Neural cell (in vitro differentiated cells): Measurements from ENCODE around the gene SLC6A5. TPM values are rescaled to one million over a fixed set of nuclear protein-coding genes. Genes with fewer than 3 reads are reported as not detected.

Experiments used
- H2AFZ ChIP-seq: fragments of 200-600, 300-800 bp; sonication (generic), shearing (Covaris generic); 2 replicates; pipeline ENCODE4 v1.6.0; 2014; ENCODE audit warnings: low read depth, mild to moderate bottlenecking, antibody characterized with exemption, low read length, moderate library complexity
- H3F3A ChIP-seq: fragments of 200-600 bp; shearing (Covaris generic); 2 replicates; pipeline ENCODE4 v1.6.1; 2016; ENCODE audit warnings: mild to moderate bottlenecking, moderate library complexity, mixed read lengths, antibody characterized with exemption, low read length; ENCODE audit not compliant: insufficient read depth, poor library complexity, severe bottlenecking
- H3K27ac ChIP-seq: fragments of 200-600, 300-800 bp; sonication (generic), shearing (Covaris generic); 2 replicates; pipeline ENCODE4 v1.5.1; 2014; ENCODE audit warnings: mild to moderate bottlenecking, low read length, moderate library complexity
- H3K27me3 ChIP-seq: fragments of 300-800, 200-600 bp; sonication (generic), shearing (Covaris generic); 2 replicates; pipeline ENCODE4 v1.6.0; 2014; ENCODE audit warnings: mild to moderate bottlenecking, low read depth, low read length, moderate library complexity; ENCODE audit not compliant: insufficient read depth
- H3K36me3 ChIP-seq: fragments of 300-800, 200-600 bp; sonication (generic), shearing (Covaris generic); 2 replicates; pipeline ENCODE4 v1.5.1; 2014; ENCODE audit warnings: mild to moderate bottlenecking, antibody characterized with exemption, low read length, moderate library complexity; ENCODE audit not compliant: insufficient read depth
- H3K4me2 ChIP-seq: fragments of 300-800, 200-600 bp; sonication (generic), shearing (Covaris generic); 2 replicates; pipeline ENCODE4 v1.6.0; 2014; ENCODE audit warnings: mild to moderate bottlenecking, low read length
- H3K4me3 ChIP-seq: fragments of 300-800, 200-600 bp; sonication (generic), shearing (Covaris generic); 2 replicates; pipeline ENCODE4 v1.5.1; 2014; ENCODE audit warnings: mild to moderate bottlenecking, low read length, moderate library complexity
- H3K79me2 ChIP-seq: fragments of 200-600 bp; shearing (Covaris generic); replicated peaks from 2 replicates; pipeline ENCODE4 v1.6.0; 2014; ENCODE audit warnings: mild to moderate bottlenecking, low read length, moderate library complexity; ENCODE audit not compliant: insufficient read depth
- H3K9ac ChIP-seq: fragments of 300-800, 200-600 bp; sonication (generic), shearing (Covaris generic); 2 replicates; pipeline ENCODE4 v1.6.1; 2016; ENCODE audit warnings: mild to moderate bottlenecking, low read length, mixed read lengths
- H3K9me2 ChIP-seq: fragments of 200-600 bp; shearing (Covaris generic); 2 replicates; pipeline ENCODE4 v1.6.1; 2016; ENCODE audit warnings: mild to moderate bottlenecking, low read length, mixed read lengths; ENCODE audit not compliant: insufficient read depth
- H3K9me3 ChIP-seq: fragments of 200-600, 300-800 bp; sonication (generic), shearing (Covaris generic); 2 replicates; pipeline ENCODE4 v1.6.1; 2016; ENCODE audit warnings: mild to moderate bottlenecking, mixed run types, low read length, moderate library complexity, mixed read lengths
- H4K20me1 ChIP-seq: fragments of 200-600 bp; shearing (Covaris generic); 2 replicates; pipeline ENCODE4 v1.6.1; 2016; ENCODE audit warnings: mild to moderate bottlenecking, mixed run types; ENCODE audit not compliant: insufficient read depth
- CTCF ChIP-seq: fragments of 450-650 bp; IDR thresholded peaks from 2 replicates; pipeline ENCODE4 v1.5.1; 2014; ENCODE audit warnings: antibody characterized with exemption, mild to moderate bottlenecking, moderate library complexity; ENCODE audit not compliant: poor library complexity, severe bottlenecking
- EP300 ChIP-seq: fragments of 450-650 bp; conservative IDR thresholded peaks from 2 replicates; pipeline ENCODE4 v1.6.1; 2014; ENCODE audit warnings: antibody characterized with exemption, mild to moderate bottlenecking, moderate library complexity; ENCODE audit not compliant: poor library complexity, severe bottlenecking
- EZH2 ChIP-seq: fragments of 200-600, 300-800 bp; shearing (Covaris generic), sonication (generic); IDR thresholded peaks from 2 replicates; pipeline ENCODE4 v1.6.1; 2014; ENCODE audit warnings: antibody characterized with exemption, low read length, borderline replicate concordance, mild to moderate bottlenecking; ENCODE audit not compliant: insufficient read depth, poor library complexity, severe bottlenecking
- MXI1 ChIP-seq: fragments of 450-650 bp; conservative IDR thresholded peaks from 2 replicates; pipeline ENCODE4 v1.6.1; 2014; ENCODE audit warnings: antibody characterized with exemption, mild to moderate bottlenecking; ENCODE audit not compliant: poor library complexity, severe bottlenecking
- POLR2AphosphoS5 ChIP-seq: IDR thresholded peaks from 2 replicates; pipeline ENCODE4 v1.6.1; 2012
- RAD21 ChIP-seq: fragments of 450-650 bp; conservative IDR thresholded peaks from 2 replicates; pipeline ENCODE4 v1.6.1; 2014; ENCODE audit warnings: antibody characterized with exemption, mild to moderate bottlenecking, moderate library complexity
- REST ChIP-seq: IDR thresholded peaks from 2 replicates; pipeline ENCODE4 v1.6.1; 2012; ENCODE audit warnings: borderline replicate concordance
- SMC3 ChIP-seq: fragments of 450-650 bp; conservative IDR thresholded peaks from 2 replicates; pipeline ENCODE4 v1.6.1; 2014; ENCODE audit warnings: antibody characterized with exemption, mild to moderate bottlenecking, moderate library complexity; ENCODE audit not compliant: poor library complexity
- TAF1 ChIP-seq: IDR thresholded peaks from 2 replicates; pipeline ENCODE4 v1.6.1; 2012; ENCODE audit warnings: low read depth
- polyA plus RNA-seq: library from polyadenylated mRNA; depleted of rRNA; stranded (reverse); fragments of >200 nt; gene quantifications from 2 replicates; pipeline ENCODE4 v1.2.3, GENCODE V29; 2014

SLC6A5 gene
- polyA plus RNA-seq, 1 donor from 2014 or later, result not detected

GRCh38 chr11:20611445-20611844 lies 12.0 kb downstream of the SLC6A5 start:
- H3K27ac ChIP-seq, result no peak overlapping the region
- no peaks in the 10 kb centered on the region for H3F3A ChIP-seq
- no peaks in the 10 kb centered on the region for H3K79me2 ChIP-seq
- TF ChIP-seq EZH2 (no peak), TAF1 (no peak), RAD21 (no peak), REST (no peak), MXI1 (no peak), CTCF (no peak), POLR2AphosphoS5 (no peak), EP300 (no peak), SMC3 (no peak)
- no peaks in the 10 kb centered on the region for H3K9me3 ChIP-seq
- no peaks in the 10 kb centered on the region for H3K9me2 ChIP-seq
- H3K27me3 ChIP-seq, result peaks cover 46% of the 10 kb centered on the region
- H4K20me1 ChIP-seq, result no peaks in the 10 kb centered on the region
- no peak overlapping the region for H3K4me2 ChIP-seq
- H3K9ac ChIP-seq, result no peak overlapping the region
- H2AFZ ChIP-seq, result no peak overlapping the region
- no peaks in the 10 kb centered on the region for H3K36me3 ChIP-seq
- no peak overlapping the region for H3K4me3 ChIP-seq

- no peaks in the 10 kb centered on the region for H3K9me2 ChIP-seq
- no peak overlapping the region for H3K9ac ChIP-seq
- no peaks in the 10 kb centered on the region for H3K36me3 ChIP-seq
- H3K9me3 ChIP-seq, result no peaks in the 10 kb centered on the region
- H3K27ac ChIP-seq, result no peak overlapping the region
- H3K4me2 ChIP-seq, result no peak overlapping the region
- no peaks in the 10 kb centered on the region for H3K79me2 ChIP-seq
- H2AFZ ChIP-seq, result no peak overlapping the region
- peaks cover 43% of the 10 kb centered on the region for H3K27me3 ChIP-seq
- H4K20me1 ChIP-seq, result no peaks in the 10 kb centered on the region
- no peak overlapping the region for H3K4me3 ChIP-seq
- H3F3A ChIP-seq, result no peaks in the 10 kb centered on the region
- TF ChIP-seq EP300 (no peak), EZH2 (no peak), SMC3 (no peak), TAF1 (no peak), POLR2AphosphoS5 (no peak), RAD21 (no peak), MXI1 (no peak), CTCF (no peak), REST (no peak)
These were observed 12.5 kb downstream of the SLC6A5 start for GRCh38 chr11:20611892-20612291.
